ENCODE measurements around the gene TXNIP. TPM values are rescaled to one million over a fixed set of nuclear protein-coding genes. Genes with fewer than 3 reads are reported as not detected.

TXNIP gene
- total RNA-seq, 1 experiment from 2014 or later: 27.3 TPM

DNA sequence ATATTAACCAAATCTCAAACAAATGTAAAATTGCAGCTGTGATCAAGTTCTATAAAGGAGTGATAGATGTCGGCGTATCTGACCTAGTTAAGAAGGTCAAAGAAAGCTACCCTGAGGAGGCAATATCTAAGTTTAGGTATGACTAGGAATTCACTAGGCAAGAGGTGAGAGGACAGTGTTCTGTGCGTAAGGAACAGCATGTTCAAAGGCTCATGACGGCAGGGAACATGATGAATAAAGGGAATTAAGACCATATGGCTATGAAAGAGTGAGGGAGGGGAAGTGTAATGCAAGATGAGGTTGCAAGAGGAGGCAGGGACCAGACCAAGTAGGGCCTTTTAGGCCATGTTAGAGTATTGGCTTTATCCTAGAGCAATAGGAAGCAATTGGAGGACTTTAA lies 47.2 kb downstream of the TXNIP start:
- POLR2A ChIA-PET (ENCODE audit: low non-redundant PET): no interaction called here
- no TSS peak for BruUV-seq (replicated peaks)
- CTCF ChIA-PET: no interaction called here
- peaks cover 14% of the 10 kb centered on the region for H3K36me3 ChIP-seq (ENCODE audit: insufficient read depth, low read length, poor library complexity, severe bottlenecking)
- DNase-seq (ENCODE audit: low spot score): no peak
- peaks cover 2% of the 10 kb centered on the region for H3K4me1 ChIP-seq (ENCODE audit: insufficient read depth, low read length, poor library complexity, severe bottlenecking)
- no peaks in the 10 kb centered on the region for H3K27me3 ChIP-seq (replicated peaks; ENCODE audit: insufficient read depth, low read depth, low read length, poor library complexity)
- no peak for TF ChIP-seq EZH2 (IDR thresholded peaks at IDR 0.05; ENCODE audit: borderline replicate concordance, low read depth, low read length, poor library complexity, severe bottlenecking)
- TF ChIP-seq, protein P1, sequence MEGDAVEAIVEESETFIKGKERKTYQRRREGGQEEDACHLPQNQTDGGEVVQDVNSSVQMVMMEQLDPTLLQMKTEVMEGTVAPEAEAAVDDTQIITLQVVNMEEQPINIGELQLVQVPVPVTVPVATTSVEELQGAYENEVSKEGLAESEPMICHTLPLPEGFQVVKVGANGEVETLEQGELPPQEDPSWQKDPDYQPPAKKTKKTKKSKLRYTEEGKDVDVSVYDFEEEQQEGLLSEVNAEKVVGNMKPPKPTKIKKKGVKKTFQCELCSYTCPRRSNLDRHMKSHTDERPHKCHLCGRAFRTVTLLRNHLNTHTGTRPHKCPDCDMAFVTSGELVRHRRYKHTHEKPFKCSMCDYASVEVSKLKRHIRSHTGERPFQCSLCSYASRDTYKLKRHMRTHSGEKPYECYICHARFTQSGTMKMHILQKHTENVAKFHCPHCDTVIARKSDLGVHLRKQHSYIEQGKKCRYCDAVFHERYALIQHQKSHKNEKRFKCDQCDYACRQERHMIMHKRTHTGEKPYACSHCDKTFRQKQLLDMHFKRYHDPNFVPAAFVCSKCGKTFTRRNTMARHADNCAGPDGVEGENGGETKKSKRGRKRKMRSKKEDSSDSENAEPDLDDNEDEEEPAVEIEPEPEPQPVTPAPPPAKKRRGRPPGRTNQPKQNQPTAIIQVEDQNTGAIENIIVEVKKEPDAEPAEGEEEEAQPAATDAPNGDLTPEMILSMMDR (conservative IDR thresholded peaks at IDR 0.05; ENCODE audit: low read depth, low read length): no peak
- H3K4me3 ChIP-seq (ENCODE audit: low read depth, low read length, poor library complexity, severe bottlenecking): no peak overlapping the region
- no peaks in the 10 kb centered on the region for H3K9me3 ChIP-seq (ENCODE audit: low read depth, low read length, poor library complexity, severe bottlenecking)
- intact Hi-C loops (cut with micrococcal nuclease; ENCODE audit: unreplicated experiment): no loop called here
- H3K27ac ChIP-seq (ENCODE audit: low read depth, low read length, poor library complexity, severe bottlenecking): no peak overlapping the region

DNA sequence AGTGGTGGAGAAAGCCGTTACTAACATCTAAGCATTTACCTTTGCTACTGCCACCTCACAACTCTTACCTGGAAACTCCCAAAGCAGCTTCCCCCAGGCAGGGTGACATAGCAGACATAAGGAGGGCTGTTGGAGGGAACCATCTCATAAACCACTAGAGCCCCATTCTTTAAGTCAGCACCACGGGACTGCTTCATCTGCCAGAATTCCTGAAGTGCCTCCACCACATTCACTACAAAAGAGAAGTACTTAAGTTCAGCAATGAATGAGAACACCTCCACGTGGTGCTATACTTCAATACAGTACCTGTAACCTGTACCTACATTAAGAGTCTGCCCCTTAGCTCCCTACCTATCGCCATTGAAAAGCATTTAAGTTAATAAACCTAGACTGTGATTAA lies 48.8 kb downstream of the TXNIP start:
- CTCF ChIA-PET: no interaction called here
- intact Hi-C loops (cut with micrococcal nuclease; ENCODE audit: unreplicated experiment): no loop called here
- no TSS peak for BruUV-seq (replicated peaks)

DNA sequence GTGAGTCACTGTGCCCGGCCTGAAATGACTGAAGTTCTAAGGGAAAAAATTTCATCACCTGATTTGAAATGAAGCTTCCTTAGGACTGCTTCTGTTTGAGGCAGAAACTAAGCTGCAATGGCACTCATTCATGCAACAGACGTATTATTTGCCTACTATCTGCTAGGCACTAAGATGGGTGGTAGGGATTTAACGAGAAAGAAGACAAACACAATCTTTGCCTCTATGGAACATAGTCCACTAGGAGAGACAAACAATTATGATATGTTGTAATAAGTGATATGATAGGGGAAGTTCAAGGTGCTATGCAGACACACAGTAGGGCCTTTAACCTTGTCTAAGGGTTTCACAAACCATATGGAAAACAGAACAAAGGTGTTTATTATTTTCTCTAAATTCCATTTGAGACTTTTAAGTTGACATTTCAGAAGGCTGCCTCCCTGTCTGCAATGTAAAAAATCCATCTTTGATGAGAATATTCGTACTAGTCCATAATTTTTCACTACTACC lies 49.8 kb downstream of the TXNIP start:
- no peaks in the 10 kb centered on the region for H3K4me1 ChIP-seq (ENCODE audit: insufficient read depth, low read length, poor library complexity, severe bottlenecking)
- no peak overlapping the region for H3K4me3 ChIP-seq (ENCODE audit: low read depth, low read length, poor library complexity, severe bottlenecking)
- H3K36me3 ChIP-seq (ENCODE audit: insufficient read depth, low read length, poor library complexity, severe bottlenecking): peaks cover 16% of the 10 kb centered on the region
- TF ChIP-seq, protein P1 (conservative IDR thresholded peaks at IDR 0.05; ENCODE audit: low read depth, low read length): no peak
- no peak for TF ChIP-seq EZH2 (IDR thresholded peaks at IDR 0.05; ENCODE audit: borderline replicate concordance, low read depth, low read length, poor library complexity, severe bottlenecking)
- H3K9me3 ChIP-seq (ENCODE audit: low read depth, low read length, poor library complexity, severe bottlenecking): no peaks in the 10 kb centered on the region
- DNase-seq (ENCODE audit: low spot score): no peak
- intact Hi-C loops (cut with micrococcal nuclease; ENCODE audit: unreplicated experiment): no loop called here
- POLR2A ChIA-PET (ENCODE audit: low non-redundant PET): no interaction called here
- H3K27me3 ChIP-seq (replicated peaks; ENCODE audit: insufficient read depth, low read depth, low read length, poor library complexity): no peaks in the 10 kb centered on the region
- H3K27ac ChIP-seq (ENCODE audit: low read depth, low read length, poor library complexity, severe bottlenecking): no peak overlapping the region
- CTCF ChIA-PET: no interaction called here
- TSS peak; percentile 11 for BruUV-seq (replicated peaks)

More for the DNA sequence above, 48.8 kb downstream of the TXNIP start:
- Histone ChIP-seq H3K4me1 (ENCODE audit: insufficient read depth, low read length, poor library complexity, severe bottlenecking) (no peaks in the 10 kb centered on the region), H3K27me3 (replicated peaks; ENCODE audit: insufficient read depth, low read depth, low read length, poor library complexity) (no peaks in the 10 kb centered on the region), H3K27ac (ENCODE audit: low read depth, low read length, poor library complexity, severe bottlenecking) (no peak overlapping the region), H3K9me3 (ENCODE audit: low read depth, low read length, poor library complexity, severe bottlenecking) (no peaks in the 10 kb centered on the region), H3K36me3 (ENCODE audit: insufficient read depth, low read length, poor library complexity, severe bottlenecking) (peaks cover 14% of the 10 kb centered on the region), H3K4me3 (ENCODE audit: low read depth, low read length, poor library complexity, severe bottlenecking) (no peak overlapping the region)
- POLR2A ChIA-PET (ENCODE audit: low non-redundant PET): no interaction called here
- TF ChIP-seq EZH2 (IDR thresholded peaks at IDR 0.05; ENCODE audit: borderline replicate concordance, low read depth, low read length, poor library complexity, severe bottlenecking): no peak
- TF ChIP-seq, protein P1 (conservative IDR thresholded peaks at IDR 0.05; ENCODE audit: low read depth, low read length): no peak
- no peak for DNase-seq (ENCODE audit: low spot score)
